HCT116 (cell line): Measurements from ENCODE around the gene LIPK. TPM values are rescaled to one million over a fixed set of nuclear protein-coding genes. Genes with fewer than 3 reads are reported as not detected.
A peak's percentile ranks its signal among the peaks of the same experiment; 100 is the strongest.

Source experiments
- ATAC-seq: fragments of 200-7000 bp; cut with Tn5 transposase; 2 replicates; pipeline ENCODE4 v1.9.1; 2020; ENCODE audit warnings: mild to moderate bottlenecking, moderate library complexity
- BruUV-seq: library from RNA; stranded (reverse); fragments of 400-500 nt; replicated peaks from 2 replicates; lab custom pipeline; 2021; lab: Mats Ljungman, UMichigan
- CTCF ChIA-PET: fragments of 300-600 bp; sonication (Branson Sonifier 250); formaldehyde crosslinking; loops from one replicate; lab custom pipeline; 2021; ENCODE audit warnings: antibody characterized with exemption; lab: Charles Lee
- POLR2A ChIA-PET: fragments of 300-600, 350-600 bp; sonication (Branson Sonifier 250); formaldehyde crosslinking; loops from one replicate; lab custom pipeline; 2021; ENCODE audit warnings: antibody characterized with exemption; lab: Charles Lee
- RAD21 ChIA-PET, 2 experiments: fragments of 300-600 bp; sonication (Branson Sonifier 250); formaldehyde crosslinking; loops; one replicate each; lab custom pipeline; 2023; ENCODE audit warnings: low total read pairs in 2 of 2; ENCODE audit not compliant: uncharacterized antibody in 2 of 2, unreplicated experiment in 2 of 2, low non-redundant PET in 1 of 2; lab: Charles Lee
- DNase-seq: peaks from one replicate; pipeline ENCODE4 v3.0.0-alpha.2; 2010; ENCODE audit warnings: low read depth, low spot score
- H2AFZ ChIP-seq: fragments of 200-600 bp; shearing (Covaris generic), sonication (generic); 2 replicates; pipeline ENCODE4 v1.6.1; 2017; ENCODE audit warnings: low read depth, mixed run types, mixed read lengths, antibody characterized with exemption, low read length; ENCODE audit not compliant: poor library complexity, severe bottlenecking
- H3K27ac ChIP-seq: 2 replicates; pipeline ENCODE4 v1.5.1; 2012; ENCODE audit warnings: low read depth, low read length
- H3K27me3 ChIP-seq: fragments of 200-600 bp; sonication (generic); 2 replicates; pipeline ENCODE4 v1.6.1; 2016; ENCODE audit warnings: mixed run types, low read length, mixed read lengths; ENCODE audit not compliant: insufficient read depth
- H3K36me3 ChIP-seq, 2 experiments: fragments of 200-500 bp in 1 of 2; fragments of 200-600 bp in 1 of 2; sonication (Bioruptor generic) in 1 of 2; sonication (generic) in 1 of 2; 2 replicates each; pipeline versions ENCODE4 v1.5.1 to v1.6.1; 2014 to 2016; ENCODE audit warnings: low read length in 2 of 2, inconsistent platforms in 1 of 2, mixed read lengths in 1 of 2, mixed run types in 1 of 2; ENCODE audit not compliant: insufficient read depth in 2 of 2, control insufficient read depth in 1 of 2
- H3K4me1 ChIP-seq, 2 experiments: fragments of 200-600 bp in 1 of 2; sonication (generic) in 1 of 2; 2 replicates each; pipeline versions ENCODE4 v1.5.1 to v1.6.1; 2012 to 2017; ENCODE audit warnings: low read length in 2 of 2, inconsistent platforms in 1 of 2, mild to moderate bottlenecking in 1 of 2, mixed read lengths in 1 of 2, mixed run types in 1 of 2, moderate library complexity in 1 of 2; ENCODE audit not compliant: insufficient read depth in 2 of 2, control insufficient read depth in 1 of 2
- H3K4me2 ChIP-seq: fragments of 200-600 bp; sonication (generic); 2 replicates; pipeline ENCODE4 v1.6.1; 2017; ENCODE audit warnings: mixed run types, low read length, mixed read lengths
- H3K4me3 ChIP-seq, 2 experiments: fragments of 200-600 bp in 1 of 2; sonication (generic) in 1 of 2; replicated peaks in 1 of 2; 2 replicates each; pipeline ENCODE4 v1.5.1; 2011 to 2016; ENCODE audit warnings: low read length in 2 of 2, control low read depth in 1 of 2, low read depth in 1 of 2, mild to moderate bottlenecking in 1 of 2, mixed read lengths in 1 of 2, mixed run types in 1 of 2
- H3K79me2 ChIP-seq: fragments of 200-600 bp; sonication (generic); 2 replicates; pipeline ENCODE4 v1.6.1; 2017; ENCODE audit warnings: mild to moderate bottlenecking, mixed run types, low read length, moderate library complexity, mixed read lengths; ENCODE audit not compliant: insufficient read depth
- H3K9ac ChIP-seq: fragments of 200-600 bp; sonication (generic); 2 replicates; pipeline ENCODE4 v1.6.1; 2016; ENCODE audit warnings: low read length, mixed read lengths
- H3K9me2 ChIP-seq: fragments of 200-600 bp; sonication (generic), shearing (Covaris generic); 2 replicates; pipeline ENCODE4 v1.6.1; 2017; ENCODE audit warnings: mixed run types, mild to moderate bottlenecking, moderate library complexity; ENCODE audit not compliant: insufficient read depth
- H3K9me3 ChIP-seq, 2 experiments: fragments of 200-500 bp in 1 of 2; fragments of 200-600 bp in 1 of 2; sonication (Bioruptor generic) in 1 of 2; sonication (generic) in 1 of 2; 2 replicates each; pipeline ENCODE4 v1.6.1; 2014 to 2017; ENCODE audit warnings: low read length in 2 of 2, mixed read lengths in 2 of 2, inconsistent platforms in 1 of 2, low read depth in 1 of 2, mild to moderate bottlenecking in 1 of 2, mixed run types in 1 of 2, moderate library complexity in 1 of 2; ENCODE audit not compliant: control insufficient read depth in 1 of 2, insufficient read depth in 1 of 2
- H4K20me1 ChIP-seq: fragments of 200-600 bp; sonication (generic), shearing (Covaris generic); 2 replicates; pipeline ENCODE4 v1.6.1; 2017; ENCODE audit warnings: mixed run types, mild to moderate bottlenecking, moderate library complexity; ENCODE audit not compliant: insufficient read depth
- CBX3 ChIP-seq: IDR thresholded peaks from 2 replicates; pipeline ENCODE4 v1.6.1; 2012; ENCODE audit warnings: low read depth
- CEBPB ChIP-seq: IDR thresholded peaks from 2 replicates; pipeline ENCODE4 v1.6.1; 2012; ENCODE audit warnings: low read depth
- EGR1 ChIP-seq: IDR thresholded peaks from 2 replicates; pipeline ENCODE4 v1.6.1; 2012; ENCODE audit warnings: low read depth
- ELF1 ChIP-seq: IDR thresholded peaks from 2 replicates; pipeline ENCODE4 v1.6.1; 2012; ENCODE audit warnings: low read depth, borderline replicate concordance
- EZH2 ChIP-seq: fragments of 200-600 bp; sonication (generic); IDR thresholded peaks from 2 replicates; pipeline ENCODE4 v1.6.1; 2017; ENCODE audit warnings: antibody characterized with exemption, mixed run types
- EZH2phosphoT487 ChIP-seq: fragments of 200-600 bp; IDR thresholded peaks from 2 replicates; pipeline ENCODE4 v1.6.1; 2018; ENCODE audit warnings: antibody characterized with exemption, borderline replicate concordance
- FOSL1 ChIP-seq: IDR thresholded peaks from 2 replicates; pipeline ENCODE4 v1.6.1; 2012; ENCODE audit warnings: low read depth
- MAX ChIP-seq: IDR thresholded peaks from 2 replicates; pipeline ENCODE4 v1.6.1; 2012
- POLR2A ChIP-seq: IDR thresholded peaks from 2 replicates; pipeline ENCODE4 v1.7.0; 2011; ENCODE audit warnings: borderline replicate concordance; ENCODE audit not compliant: insufficient read depth, insufficient read length; ENCODE audit errors: extremely low read depth
- POLR2AphosphoS5 ChIP-seq: IDR thresholded peaks from 2 replicates; pipeline ENCODE4 v1.6.1; 2011; ENCODE audit warnings: mild to moderate bottlenecking, low read depth, low read length, moderate library complexity
- RAD21 ChIP-seq: IDR thresholded peaks from 2 replicates; pipeline ENCODE4 v1.6.1; 2012; ENCODE audit warnings: low read depth, mild to moderate bottlenecking
- REST ChIP-seq: IDR thresholded peaks from 2 replicates; pipeline ENCODE4 v1.6.1; 2012; ENCODE audit warnings: low read depth
- SIN3A ChIP-seq: IDR thresholded peaks from 2 replicates; pipeline ENCODE4 v1.6.1; 2012; ENCODE audit warnings: low read depth
- SP1 ChIP-seq: IDR thresholded peaks from 2 replicates; pipeline ENCODE4 v1.6.1; 2012; ENCODE audit warnings: low read depth
- SRF ChIP-seq: IDR thresholded peaks from 2 replicates; pipeline ENCODE4 v1.6.1; 2012; ENCODE audit warnings: low read depth
- YY1 ChIP-seq: IDR thresholded peaks from 2 replicates; pipeline ENCODE4 v1.6.1; 2011; ENCODE audit warnings: low read length, low read depth, moderate library complexity, mild to moderate bottlenecking; ENCODE audit not compliant: insufficient replicate concordance; ENCODE audit errors: extremely low read depth
- ZBTB33 ChIP-seq: IDR thresholded peaks from 2 replicates; pipeline ENCODE4 v1.6.1; 2011; ENCODE audit warnings: mild to moderate bottlenecking, low read length, moderate library complexity; ENCODE audit not compliant: insufficient replicate concordance; ENCODE audit errors: extremely low read depth
- ZFX ChIP-seq: fragments of 450-650 bp; IDR thresholded peaks from 2 replicates; pipeline ENCODE4 v1.6.1; 2017
- ZNF274 ChIP-seq: fragments of 200-500 bp; sonication (Bioruptor generic); IDR thresholded peaks from 2 replicates; pipeline ENCODE4 v1.6.1; 2014; ENCODE audit warnings: mild to moderate bottlenecking, low read depth, low read length, inconsistent platforms
- intact Hi-C: fragments of 100-400 bp; cut with micrococcal nuclease; formaldehyde crosslinking; loops from 2 replicates; pipeline ENCODE4 v1.10.0; 2022
- total RNA-seq: library from RNA; stranded (reverse); gene quantifications from one replicate; pipeline ENCODE4 v1.2.1, GENCODE V29; 2021; ENCODE audit not compliant: unreplicated experiment

The LIPK gene
- total RNA-seq, 1 experiment from 2014 or later: not detected

DNA sequence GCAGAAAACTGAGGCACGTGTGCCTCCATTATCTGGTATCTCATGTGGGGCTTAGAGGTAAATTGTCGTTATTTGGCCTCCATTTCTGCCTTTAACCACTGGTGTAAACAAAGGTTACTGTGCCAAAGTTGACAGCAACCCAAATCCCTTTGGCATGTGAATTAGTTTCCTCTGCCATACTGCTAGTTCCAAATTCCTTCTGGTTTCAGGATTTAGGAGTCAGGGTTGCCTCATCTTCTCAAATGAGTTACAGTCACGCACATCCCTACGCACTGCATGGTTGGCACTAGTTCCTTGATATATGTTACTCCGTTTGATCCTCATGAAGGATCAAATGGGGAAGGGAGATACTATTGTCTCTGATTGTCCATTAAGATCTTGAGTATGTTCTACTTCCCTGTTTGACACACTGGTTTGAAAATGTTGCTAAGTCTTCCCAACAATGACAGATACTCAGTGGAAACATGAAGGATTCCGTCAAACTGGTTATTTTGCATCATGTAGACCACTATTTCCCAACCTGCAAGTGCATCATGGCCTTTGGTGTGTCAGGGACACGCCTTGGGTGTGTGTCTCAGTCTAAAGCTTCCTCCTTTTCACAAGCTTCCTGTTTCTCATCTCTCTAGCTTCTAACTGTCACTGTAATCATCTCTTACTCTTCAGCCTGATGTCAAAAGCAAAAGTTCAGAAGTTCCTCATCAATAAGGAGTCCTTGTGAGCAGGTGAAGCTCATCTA lies 53.5 kb downstream of the LIPK start, which contains the start of gene LIPN:
Gene LIPN, plus strand, starts transcription at position 655 of the 736 bp plus-strand sequence. CDS start 1,386 bp downstream, outside the sequence.
- Histone ChIP-seq H3K4me3 (no peak within 1 kb of the TSS), H4K20me1 (no peaks in the 10 kb centered on the region), H3K27ac (no peak within 1 kb of the TSS), H2AFZ (peak within 1 kb of the TSS; percentile 59), H3K36me3 (no peaks in the 10 kb centered on the region), H3K4me1 (no peaks in the 10 kb centered on the region), H3K9me2 (no peaks in the 10 kb centered on the region), H3K9me3 (no peaks in the 10 kb centered on the region), H3K79me2 (no peaks in the 10 kb centered on the region), H3K27me3 (no peaks in the 10 kb centered on the region), H3K9ac (no peak within 1 kb of the TSS), H3K4me2 (no peak within 1 kb of the TSS)
- no peak for TF ChIP-seq EGR1
- TF ChIP-seq MAX: no peak
- TF ChIP-seq FOSL1: no peak
- no peak for TF ChIP-seq EZH2phosphoT487
- no peak for TF ChIP-seq SP1
- TF ChIP-seq CEBPB: no peak
- TF ChIP-seq ELF1: no peak
- TF ChIP-seq ZBTB33: no peak
- no peak for TF ChIP-seq ZFX
- TF ChIP-seq SIN3A: no peak
- TF ChIP-seq CBX3: no peak
- TF ChIP-seq REST: no peak
- TF ChIP-seq ZNF274: no peak
- TF ChIP-seq POLR2A: no peak
- no peak for TF ChIP-seq YY1
- TF ChIP-seq SRF: no peak
- TF ChIP-seq EZH2: no peak
- no peak for TF ChIP-seq RAD21
- TF ChIP-seq POLR2AphosphoS5: no peak
- no TSS peak for BruUV-seq
- CTCF ChIA-PET: interaction anchor here (0.8 to 2.1 kb wide), 2 partner anchors 31 to 194 kb away, joined by 5 to 6 read pairs; no protein-coding TSS in a partner anchor
- RAD21 ChIA-PET: no interaction called here
- no peak for DNase-seq
- intact Hi-C loops: no loop called here
- POLR2A ChIA-PET: no interaction called here
- ATAC-seq: no peak
